Vagina (tissue), 2 donors: ENCODE data around the gene CDH13. TPM values are rescaled to one million over a fixed set of nuclear protein-coding genes. Genes with fewer than 3 reads are reported as not detected.

Source experiments
- DNase-seq, 2 donors: peaks; one replicate each; pipeline ENCODE4 v3.0.0-alpha.2; 2017; ENCODE audit errors: extremely low spot score in 2 of 2
- H3K27ac ChIP-seq: fragments of 200-600 bp; sonication (generic); one replicate; pipeline ENCODE4 v1.5.1; 2019
- H3K27me3 ChIP-seq: fragments of 200-600 bp; sonication (generic); one replicate; pipeline ENCODE4 v1.5.1; 2019
- H3K36me3 ChIP-seq, 2 donors: fragments of 200-600 bp; sonication (generic); one replicate each; pipeline ENCODE4 v1.5.1; 2017 to 2019
- H3K4me1 ChIP-seq: fragments of 200-600 bp; sonication (generic); one replicate; pipeline ENCODE4 v1.5.1; 2019
- H3K4me3 ChIP-seq, 2 donors: fragments of 200-600 bp; sonication (generic); 1 replicate in 1 of 2; 2 replicates in 1 of 2; pipeline ENCODE4 v1.5.1; 2016 to 2019
- H3K9me3 ChIP-seq: fragments of 200-600 bp; sonication (generic); one replicate; pipeline ENCODE4 v1.5.1; 2019
- CTCF ChIP-seq, 3 experiments: fragments of 450-650 bp in 2 of 3; fragments of 200-600 bp in 1 of 3; sonication (generic) in 1 of 3; IDR thresholded peaks; one replicate each; pipeline ENCODE4 v1.5.1; 2017 to 2019; ENCODE audit warnings: antibody characterized with exemption in 3 of 3, mild to moderate bottlenecking in 2 of 3, moderate library complexity in 2 of 3
- POLR2A ChIP-seq, 2 donors: fragments of 450-650 bp; IDR thresholded peaks; one replicate each; pipeline ENCODE4 v1.6.1; 2017; ENCODE audit warnings: antibody characterized with exemption in 2 of 2, mild to moderate bottlenecking in 2 of 2, moderate library complexity in 2 of 2
- POLR2AphosphoS5 ChIP-seq, 2 donors: sonication (generic); formaldehyde crosslinking; IDR thresholded peaks; one replicate each; pipeline ENCODE4 v1.9.0; 2017; ENCODE audit warnings: antibody characterized with exemption in 2 of 2, mild to moderate bottlenecking in 2 of 2, low read depth in 1 of 2; ENCODE audit not compliant: insufficient read depth in 1 of 2
- intact Hi-C: fragments of 100-400 bp; cut with DNase I; formaldehyde crosslinking; loops from one replicate; pipeline ENCODE4 v1.15.1; 2023
- total RNA-seq: library from RNA; depleted of rRNA; stranded (reverse); fragments of >200 nt; gene quantifications from one replicate; pipeline ENCODE4 v1.2.3, GENCODE V29; 2016

CDH13 gene
- total RNA-seq, 1 donor from 2014 or later, result 123 TPM

- Histone ChIP-seq H3K4me3 (no peak overlapping the region), H3K27ac (no peak overlapping the region), H3K4me1 (no peaks in the 10 kb centered on the region), H3K36me3 (no peaks in the 10 kb centered on the region), H3K27me3 (no peaks in the 10 kb centered on the region), H3K9me3 (no peaks in the 10 kb centered on the region)
- no peak for TF ChIP-seq POLR2AphosphoS5 (IDR thresholded peaks at IDR 0.05; ENCODE audit: insufficient read depth in 1 of 2, low read depth in 1 of 2)
- TF ChIP-seq POLR2A (IDR thresholded peaks at IDR 0.05), result no peak
- TF ChIP-seq CTCF (IDR thresholded peaks at IDR 0.05), result no peak
- DNase-seq, result no peak
- intact Hi-C loops, result loop anchor here (10.0 kb wide), 1 partner anchor 1514 kb away; the partner anchor contains the start of gene KIAA0513
These were observed 884.1 kb downstream of the CDH13 start for GRCh38 chr16:83510906-83511305.

GRCh38 chr16:83513008-83513755 is 886.4 kb downstream of the CDH13 start:
- H3K4me3 ChIP-seq, result no peak overlapping the region
- no peaks in the 10 kb centered on the region for H3K4me1 ChIP-seq
- H3K27me3 ChIP-seq, result no peaks in the 10 kb centered on the region
- no peak for DNase-seq
- H3K9me3 ChIP-seq, result no peaks in the 10 kb centered on the region
- H3K36me3 ChIP-seq, result no peaks in the 10 kb centered on the region
- TF ChIP-seq CTCF (IDR thresholded peaks at IDR 0.05), result no peak
- no peak for TF ChIP-seq POLR2A (IDR thresholded peaks at IDR 0.05)
- TF ChIP-seq POLR2AphosphoS5 (IDR thresholded peaks at IDR 0.05; ENCODE audit: insufficient read depth in 1 of 2, low read depth in 1 of 2), result no peak
- intact Hi-C loops, result loop anchor here (10.0 kb wide), 1 partner anchor 1512 kb away; the partner anchor contains the start of gene KIAA0513
- H3K27ac ChIP-seq, result no peak overlapping the region

DNA sequence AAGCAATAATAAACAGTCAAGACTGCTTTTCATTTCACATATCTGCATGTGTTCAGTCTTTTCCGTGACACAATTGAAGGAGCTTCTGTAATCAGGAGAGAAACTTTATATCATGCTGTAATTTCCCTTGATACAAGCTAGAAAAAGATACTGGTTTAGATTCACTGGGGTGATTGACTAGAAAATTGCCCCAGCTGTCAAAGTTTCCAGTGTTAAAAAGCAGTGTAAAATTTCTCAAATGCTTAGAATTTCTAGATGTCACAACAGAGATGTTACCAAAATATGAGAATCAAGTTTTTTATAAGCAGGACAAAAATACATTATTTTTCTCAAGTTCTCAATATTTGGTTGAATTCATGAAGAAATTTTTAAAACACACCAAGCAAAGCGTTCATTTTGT is 888.6 kb downstream of the CDH13 start:
- Histone ChIP-seq H3K9me3 (no peaks in the 10 kb centered on the region), H3K27ac (no peak overlapping the region), H3K4me3 (no peak overlapping the region), H3K4me1 (no peaks in the 10 kb centered on the region), H3K36me3 (no peaks in the 10 kb centered on the region), H3K27me3 (no peaks in the 10 kb centered on the region)
- DNase-seq, result no peak
- no peak for TF ChIP-seq POLR2A (IDR thresholded peaks at IDR 0.05)
- intact Hi-C loops, result loop anchor here (10.0 kb wide), 1 partner anchor 1509 kb away; the partner anchor contains the start of gene KIAA0513

- no peaks in the 10 kb centered on the region for H3K9me3 ChIP-seq
- no peak overlapping the region for H3K27ac ChIP-seq
- no peak for DNase-seq
- no peaks in the 10 kb centered on the region for H3K4me1 ChIP-seq
- H3K27me3 ChIP-seq, result no peaks in the 10 kb centered on the region
- no peaks in the 10 kb centered on the region for H3K36me3 ChIP-seq
- H3K4me3 ChIP-seq, result no peak overlapping the region
- intact Hi-C loops, result loop anchor here (10.0 kb wide), 1 partner anchor 1508 kb away; the partner anchor contains the start of gene KIAA0513
- no peak for TF ChIP-seq POLR2AphosphoS5 (IDR thresholded peaks at IDR 0.05; ENCODE audit: insufficient read depth in 1 of 2, low read depth in 1 of 2)
- no peak for TF ChIP-seq POLR2A (IDR thresholded peaks at IDR 0.05)
- TF ChIP-seq CTCF (IDR thresholded peaks at IDR 0.05), result no peak
These were observed 890.2 kb downstream of the CDH13 start for GRCh38 chr16:83516931-83517330.

DNA sequence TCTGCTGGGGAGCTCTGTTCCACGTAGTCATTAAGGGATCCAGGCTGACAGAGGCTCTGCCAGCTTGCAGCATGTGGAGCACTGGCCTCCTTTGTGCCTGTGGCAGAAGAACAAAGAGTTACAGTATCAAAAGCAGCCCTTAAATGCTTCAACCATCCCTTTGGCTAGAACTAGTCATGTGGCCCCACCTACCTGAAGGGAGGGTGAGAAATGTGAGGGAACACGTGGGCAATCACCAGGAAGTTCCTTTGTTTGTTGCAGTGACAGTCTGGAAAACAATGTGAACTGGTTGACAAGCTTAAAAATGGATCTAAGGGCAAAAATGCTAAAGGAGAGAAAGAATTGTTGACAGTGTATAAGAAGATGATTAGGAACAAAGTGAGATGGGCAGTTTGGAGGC is 890.6 kb downstream of the CDH13 start:
- DNase-seq, result no peak
- no peaks in the 10 kb centered on the region for H3K4me1 ChIP-seq

More for the DNA sequence above, 890.6 kb downstream of the CDH13 start:
- no peaks in the 10 kb centered on the region for H3K9me3 ChIP-seq
- TF ChIP-seq CTCF (IDR thresholded peaks at IDR 0.05), result no peak
- TF ChIP-seq POLR2A (IDR thresholded peaks at IDR 0.05), result no peak
- TF ChIP-seq POLR2AphosphoS5 (IDR thresholded peaks at IDR 0.05; ENCODE audit: insufficient read depth in 1 of 2, low read depth in 1 of 2), result no peak
- H3K36me3 ChIP-seq, result no peaks in the 10 kb centered on the region
- H3K27ac ChIP-seq, result no peak overlapping the region
- H3K4me3 ChIP-seq, result no peak overlapping the region
- intact Hi-C loops, result loop anchor here (10.0 kb wide), 1 partner anchor 1507 kb away; the partner anchor contains the start of gene KIAA0513
- H3K27me3 ChIP-seq, result no peaks in the 10 kb centered on the region
